Right lung (tissue), 5 donors: ENCODE measurements around the gene PGBD5. TPM values are rescaled to one million over a fixed set of nuclear protein-coding genes. Genes with fewer than 3 reads are reported as not detected.
"Not testable (repeated sequence)": the region's sequence is repeated elsewhere in the genome, so short reads cannot be mapped to it uniquely, and the experiment has no call there.

Experiments
- DNase-seq, 2 donors: peaks; one replicate each; pipeline ENCODE4 v3.0.0-alpha.2; 2013
- polyA plus RNA-seq, 5 donors: library from polyadenylated mRNA; unstranded; fragments of 120-200 nt; gene quantifications; one replicate each; pipeline versions ENCODE4 v1.2.1 to v1.2.3, GENCODE V29; 2013; ENCODE audit warnings: inconsistent platforms in 1 of 5, low replicate concordance in 1 of 5; ENCODE audit not compliant: insufficient read length in 5 of 5, insufficient read depth in 1 of 5

PGBD5 gene
- polyA plus RNA-seq, 5 donors = 3.3 to 5.8 (median 4.7) TPM

GRCh38 chr1:230425252-230426091, 660 bp downstream of the PGBD5 start:
- DNase-seq = no peak

DNA sequence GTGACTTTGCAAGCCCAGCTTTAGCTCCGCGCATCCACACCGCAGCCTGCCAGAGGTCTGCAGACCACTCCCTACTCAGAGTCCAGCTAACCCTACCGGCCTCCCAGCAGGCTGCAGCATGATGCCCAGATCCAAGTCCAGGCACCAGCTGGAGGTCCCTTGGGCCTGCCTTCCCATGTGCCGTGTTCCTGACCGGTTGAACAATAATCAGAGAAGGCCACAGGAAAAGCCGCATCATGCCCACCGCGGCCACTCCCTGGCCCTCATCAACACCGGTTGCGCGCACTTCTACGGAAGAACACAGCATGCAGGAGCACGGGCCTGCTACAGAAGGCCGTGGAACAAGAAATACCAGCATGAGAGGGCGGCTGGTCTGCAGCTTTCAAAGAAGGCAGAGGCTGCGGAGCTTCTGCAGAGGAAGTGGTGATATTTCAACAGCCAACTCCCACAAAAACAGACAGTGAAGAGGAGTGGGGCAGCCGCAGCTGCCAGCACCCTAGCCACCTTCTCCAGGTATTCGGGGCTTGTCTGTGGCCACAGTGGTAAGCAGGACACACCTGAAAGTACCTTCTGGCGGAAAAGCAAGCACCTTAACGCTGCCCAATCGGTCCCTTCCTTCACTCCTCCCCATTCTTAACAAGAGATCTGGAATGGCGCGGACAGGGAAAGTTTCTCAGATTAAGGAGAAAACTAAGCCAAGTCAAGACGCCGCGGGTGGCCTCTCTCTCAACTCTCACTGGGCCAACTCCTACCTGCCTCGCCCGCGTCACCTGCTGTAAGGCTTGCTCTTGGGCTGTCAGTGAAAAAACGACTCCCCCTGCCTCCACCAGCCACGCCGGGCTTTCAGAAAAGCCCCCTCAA, 1.5 kb downstream of the PGBD5 start:
- DNase-seq = no peak

GRCh38 chr1:230423951-230424350, 2.2 kb downstream of the PGBD5 start:
- no peak for DNase-seq

- DNase-seq = no peak
Observed at GRCh38 chr1:230423261-230423660, 2.9 kb downstream of the PGBD5 start.

DNA sequence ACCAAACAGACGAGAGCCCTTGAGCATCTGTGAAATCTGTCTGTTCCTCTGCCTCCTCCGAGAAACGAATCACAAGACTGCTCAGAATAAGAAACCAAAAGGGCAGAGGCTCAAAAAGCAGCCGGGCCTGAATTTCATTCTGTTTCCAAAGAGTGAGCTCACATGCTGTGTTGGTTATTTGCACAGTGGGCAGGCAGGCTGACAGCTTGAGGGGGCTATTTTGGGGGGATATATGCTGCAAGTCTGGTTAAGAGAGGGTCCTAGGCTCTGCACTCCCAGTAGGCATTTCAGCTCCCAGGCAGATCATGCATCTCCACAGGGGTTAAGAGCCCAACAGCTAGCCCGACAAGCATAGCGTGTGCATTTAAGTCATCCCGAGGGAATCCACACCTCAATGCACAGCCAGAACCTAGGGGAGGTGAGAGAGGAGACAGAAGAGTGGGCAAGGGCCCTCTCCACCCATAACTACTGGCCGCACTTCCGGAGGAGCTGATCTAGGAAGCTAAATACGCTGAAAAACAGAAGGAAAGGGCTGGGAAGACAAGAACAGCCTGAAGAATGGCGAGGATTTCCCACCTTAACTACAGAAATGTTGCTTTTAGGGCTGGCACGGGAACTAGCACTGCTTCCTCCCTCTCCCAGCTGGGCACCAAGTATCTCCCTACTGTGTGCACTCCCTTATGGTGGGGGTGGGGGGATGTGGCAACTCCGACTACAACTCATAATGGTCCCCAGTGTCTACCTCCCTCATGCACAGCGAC, 3.7 kb downstream of the PGBD5 start:
- DNase-seq = no peak

- DNase-seq = no peak
Observed at GRCh38 chr1:230421481-230421880, 4.7 kb downstream of the PGBD5 start.

GRCh38 chr1:230420372-230420771, 5.8 kb downstream of the PGBD5 start:
- DNase-seq = not testable (repeated sequence)

GRCh38 chr1:230416430-230416829, 9.7 kb downstream of the PGBD5 start:
- DNase-seq = no peak

DNA sequence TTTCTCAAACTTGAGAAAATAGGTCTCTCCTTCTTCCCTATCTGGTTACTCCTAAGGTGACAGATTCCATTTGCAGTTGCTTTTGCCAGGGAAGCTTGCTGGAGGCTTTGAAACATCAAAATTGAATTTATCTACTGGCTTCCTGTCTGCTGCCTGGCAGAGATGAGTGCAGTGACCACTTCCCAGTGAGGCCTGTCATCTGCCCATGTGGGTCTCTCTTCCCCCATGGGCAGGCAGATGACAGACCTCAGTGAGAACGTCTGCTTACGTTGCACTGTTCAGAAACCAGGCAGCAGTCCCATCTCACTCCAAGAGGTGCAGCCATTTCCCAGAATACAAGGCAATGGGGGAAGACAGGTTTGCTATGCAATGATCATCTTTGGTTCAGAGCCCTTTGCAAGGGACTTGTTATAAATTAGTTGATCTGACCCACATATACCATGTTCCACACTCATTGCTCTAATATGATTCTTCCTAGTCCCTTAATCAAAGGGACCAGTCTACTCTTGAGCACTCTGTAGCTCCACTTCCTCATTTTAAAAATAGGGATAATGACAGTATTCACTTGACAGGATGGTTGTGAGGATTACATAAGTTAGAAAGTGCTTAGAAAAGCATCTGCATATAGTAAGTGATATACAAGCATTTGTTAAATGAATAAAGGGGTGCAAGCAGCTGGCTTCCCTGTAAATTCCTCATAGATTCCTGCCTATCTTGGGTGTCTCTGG, 10.6 kb downstream of the PGBD5 start:
- no peak for DNase-seq

DNA sequence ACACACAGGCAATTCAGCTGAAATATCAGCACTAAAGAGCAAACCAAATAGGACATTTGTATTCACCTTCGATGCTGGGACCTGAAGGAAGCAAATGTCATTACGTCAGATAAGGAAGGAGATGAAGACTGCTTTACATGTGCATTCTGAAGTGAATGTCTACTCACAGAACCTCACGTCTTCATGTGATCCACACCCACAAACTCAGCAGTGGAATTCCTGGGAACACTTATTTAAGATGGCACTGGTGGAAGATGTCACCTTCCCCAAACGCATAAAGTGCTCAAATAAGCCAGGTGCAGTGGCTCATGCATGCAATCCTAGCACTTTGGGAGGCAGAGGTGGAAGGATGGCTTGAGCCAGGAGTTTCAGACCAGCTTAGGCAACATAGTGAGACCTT, 11.4 kb downstream of the PGBD5 start:
- DNase-seq = no peak

- DNase-seq = no peak
Observed at GRCh38 chr1:230414102-230414501, 12.0 kb downstream of the PGBD5 start.

DNA sequence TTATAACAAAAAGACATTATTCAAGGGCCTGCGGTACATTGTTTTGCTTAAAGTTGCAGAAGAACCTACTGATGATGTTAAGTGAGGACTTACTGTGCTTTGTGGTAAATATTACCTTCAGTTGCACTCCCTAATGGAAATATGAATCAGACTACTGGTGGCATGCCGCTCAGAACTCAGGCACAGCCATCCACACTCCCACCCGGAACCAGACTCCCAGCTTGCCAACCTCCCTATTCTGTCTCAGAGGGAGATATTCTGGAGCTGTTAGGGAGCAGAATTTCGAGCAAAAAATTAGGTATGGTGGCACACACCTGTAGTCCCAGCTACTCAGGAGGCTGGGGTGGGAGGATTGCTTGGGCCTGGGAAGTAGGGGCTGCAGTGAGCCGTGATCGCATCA, 13.1 kb downstream of the PGBD5 start:
- DNase-seq = no peak

- DNase-seq = no peak
Observed at GRCh38 chr1:230408971-230409370, 17.2 kb downstream of the PGBD5 start.

DNA sequence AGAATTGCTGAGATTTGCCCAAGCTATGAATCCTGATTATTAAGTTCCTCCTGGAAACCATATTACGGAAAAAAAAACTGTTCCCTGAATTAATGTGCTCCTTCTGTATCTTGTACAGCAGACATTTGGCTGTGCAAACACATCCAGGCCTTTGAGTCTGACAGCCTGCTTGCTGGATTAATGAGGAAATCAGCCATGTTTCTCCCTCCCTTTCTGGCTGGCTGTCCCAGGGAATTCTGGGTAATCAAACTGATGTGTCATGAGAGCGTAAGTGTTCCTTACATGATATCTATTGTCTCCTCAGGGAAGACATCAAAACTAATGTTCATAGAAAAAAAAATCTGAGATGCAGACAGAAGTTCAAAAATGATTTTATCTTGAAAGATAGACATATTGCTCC, 18.8 kb downstream of the PGBD5 start:
- no peak for DNase-seq

- DNase-seq = not testable (repeated sequence)
Observed at GRCh38 chr1:230406727-230407126, 19.4 kb downstream of the PGBD5 start.

GRCh38 chr1:230403442-230403841, 22.7 kb downstream of the PGBD5 start:
- DNase-seq = no peak

DNA sequence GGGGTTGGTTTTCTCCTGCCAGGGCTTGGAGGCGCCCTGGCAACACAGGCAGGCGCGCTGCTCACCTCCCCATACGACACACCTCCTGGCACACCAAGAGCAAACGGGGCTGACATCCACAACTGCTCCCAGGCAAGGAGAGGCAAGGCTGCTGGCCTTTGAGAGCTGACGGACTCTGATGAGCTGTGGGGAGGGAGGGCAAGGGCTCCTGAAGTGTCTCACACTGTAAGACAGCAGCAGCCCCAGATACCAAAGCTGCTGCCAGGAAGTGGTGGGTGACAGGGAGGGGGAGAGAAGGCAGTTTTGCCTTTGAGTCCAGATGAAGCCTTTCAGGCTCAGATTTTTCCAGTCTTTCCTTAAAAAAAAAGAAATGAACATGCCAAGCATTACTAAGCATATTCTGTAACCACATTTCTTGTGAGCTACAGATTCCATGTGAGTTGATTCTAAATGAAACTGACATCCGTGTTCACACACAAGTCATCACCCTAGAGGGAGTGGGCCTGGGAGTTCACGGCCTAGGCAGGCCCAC, 24.3 kb downstream of the PGBD5 start:
- DNase-seq = peak; percentile 80 to 86

DNA sequence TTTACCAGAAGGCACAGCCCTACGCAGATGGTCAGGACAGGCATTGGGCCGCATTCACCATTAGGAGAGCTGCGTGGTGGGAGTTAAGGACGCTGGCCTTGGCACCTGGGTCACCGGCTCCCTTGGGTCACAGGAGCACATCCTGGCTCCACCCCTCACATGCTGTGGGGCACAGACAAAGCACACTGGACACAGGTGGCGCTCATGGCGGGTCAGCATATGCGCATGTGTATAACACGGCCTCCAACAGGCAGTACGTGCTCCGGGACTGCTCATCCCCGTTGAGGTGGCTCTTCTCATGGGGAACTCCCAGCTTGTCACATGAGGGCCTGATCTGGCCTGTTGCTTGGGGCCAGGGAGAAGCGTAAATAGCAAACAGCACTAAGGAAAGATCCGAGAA, 25.0 kb downstream of the PGBD5 start:
- DNase-seq = no peak

DNA sequence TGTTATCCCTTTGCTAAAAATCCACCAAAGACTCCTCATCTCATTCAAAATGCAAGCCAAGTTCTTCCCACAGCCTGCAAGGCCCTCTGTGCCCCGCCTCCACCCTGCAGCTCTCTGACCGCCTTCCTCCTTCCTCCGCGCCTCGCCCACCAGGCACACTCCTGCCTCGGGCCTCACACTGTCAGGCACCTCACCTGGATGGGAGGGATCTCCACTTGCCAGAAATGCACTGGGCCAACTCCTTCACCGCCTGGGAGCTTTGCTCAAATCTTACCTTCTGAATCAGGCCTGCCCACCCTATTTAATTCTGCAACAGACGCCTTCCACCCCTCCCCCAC, 26.2 kb downstream of the PGBD5 start:
- DNase-seq = no peak

DNA sequence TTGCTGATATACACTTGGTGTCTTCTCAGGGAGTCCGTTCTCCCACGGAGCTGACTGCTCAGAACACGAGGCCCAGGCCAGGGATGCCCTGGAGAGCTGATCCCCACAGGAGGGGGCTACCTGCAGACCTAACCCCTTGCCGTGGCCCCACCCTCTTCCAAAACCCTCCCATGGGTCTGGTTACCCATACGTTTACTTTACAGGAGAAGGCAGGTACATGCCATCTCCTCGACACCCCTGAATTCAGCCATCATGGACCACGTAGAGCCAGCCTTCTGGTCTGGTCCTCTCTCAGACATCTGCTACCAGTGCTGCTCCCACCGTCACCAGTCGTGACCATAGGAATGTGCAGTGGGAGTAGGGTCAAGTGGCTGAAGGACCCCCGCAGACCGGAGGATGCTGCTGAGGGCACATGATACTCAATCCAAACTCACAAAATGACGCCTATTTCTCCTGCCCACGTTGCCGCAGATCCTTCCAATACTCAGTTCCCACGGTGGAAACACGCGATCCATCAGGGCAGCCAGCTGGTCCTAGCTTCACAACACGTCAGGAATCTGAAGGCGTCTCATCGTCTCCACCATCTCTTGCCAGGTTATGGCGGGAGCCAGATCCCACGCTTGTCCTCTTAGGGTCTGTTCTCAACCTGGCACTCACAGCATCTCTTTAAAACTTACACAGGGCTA, 26.7 kb downstream of the PGBD5 start:
- no peak for DNase-seq

DNA sequence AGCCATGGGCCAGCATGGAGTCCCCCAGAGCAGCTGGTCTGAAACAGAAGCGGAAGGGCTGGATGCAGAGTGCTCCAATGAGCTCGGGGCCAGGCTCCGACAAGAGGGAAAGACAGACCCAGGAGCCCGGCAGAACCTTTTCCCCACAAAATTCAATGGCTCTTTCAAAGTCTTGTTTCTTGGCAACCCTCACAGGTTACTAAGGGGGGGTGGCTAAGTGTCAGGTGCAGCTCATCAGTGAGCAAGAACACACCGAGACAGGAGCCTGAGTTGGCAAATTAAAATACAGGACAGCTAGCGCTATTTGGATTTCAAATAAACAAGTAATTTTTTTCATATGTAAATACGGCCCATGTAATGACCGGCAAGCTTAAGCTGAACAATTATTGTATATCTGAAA, 27.3 kb downstream of the PGBD5 start:
- no peak for DNase-seq
